Esophagus muscularis mucosa (tissue), 2 donors: ENCODE results near the gene CRHBP.

Experiments
- POLR2A ChIP-seq: fragments of 450-650 bp; IDR thresholded peaks from one replicate; pipeline ENCODE4 v1.6.1; 2017; ENCODE audit warnings: antibody characterized with exemption, moderate library complexity, mild to moderate bottlenecking, low read depth
- POLR2AphosphoS5 ChIP-seq, 2 donors: sonication (generic); formaldehyde crosslinking; IDR thresholded peaks; one replicate each; pipeline ENCODE4 v1.6.1; 2017; ENCODE audit warnings: antibody characterized with exemption in 2 of 2

GRCh38 chr5:76958991-76959767, 6.3 kb downstream of the CRHBP start:
- TF ChIP-seq POLR2AphosphoS5 (IDR thresholded peaks at IDR 0.05) (no peak), POLR2A (no peak)
